ENCODE results near the gene NRL. TPM values are rescaled to one million over a fixed set of nuclear protein-coding genes. Genes with fewer than 3 reads are reported as not detected.

Gene NRL
- total and polyA plus RNA-seq, 9 of the 15 experiments (the other 6 are each of a cell fraction or from before 2014, with no cell fraction given), result 0.07 to 2.7 (median 1.4) TPM; not detected in 1

- H3K9me3 ChIP-seq (replicated peaks; ENCODE audit: control insufficient read depth, insufficient read depth, low read depth, low read length), result no peaks in the 10 kb centered on the region
- POLR2A ChIA-PET, result no interaction called here
- H3K4me2 ChIP-seq (ENCODE audit: insufficient read depth, low read length), result no peak overlapping the region
- WGBS (ENCODE audit: insufficient coverage, low coverage, missing lambda C conversion rate), result 14% methylated on average over 1 of the region's 1 CpG
- TF ChIP-seq FOXA1 (IDR thresholded peaks at IDR 0.05; ENCODE audit: borderline replicate concordance) (no peak), CBFA2T3 (IDR thresholded peaks at IDR 0.05) (no peak), TAF15 (IDR thresholded peaks at IDR 0.05; ENCODE audit: low read depth, low read length) (no peak), SMAD2 (IDR thresholded peaks at IDR 0.05; ENCODE audit: low read depth, low read length) (no peak), ETV1 (tag; conservative IDR thresholded peaks at IDR 0.05; ENCODE audit: low read depth) (no peak), GMEB1 (CRISPR knock-in tag; IDR thresholded peaks at IDR 0.05) (no peak), ETS2 (tag; IDR thresholded peaks at IDR 0.05; ENCODE audit: borderline replicate concordance, poor library complexity, severe bottlenecking) (no peak), ZNF197 (CRISPR knock-in tag; IDR thresholded peaks at IDR 0.05; ENCODE audit: low read depth) (no peak)
- TF ChIP-seq, protein P1, sequence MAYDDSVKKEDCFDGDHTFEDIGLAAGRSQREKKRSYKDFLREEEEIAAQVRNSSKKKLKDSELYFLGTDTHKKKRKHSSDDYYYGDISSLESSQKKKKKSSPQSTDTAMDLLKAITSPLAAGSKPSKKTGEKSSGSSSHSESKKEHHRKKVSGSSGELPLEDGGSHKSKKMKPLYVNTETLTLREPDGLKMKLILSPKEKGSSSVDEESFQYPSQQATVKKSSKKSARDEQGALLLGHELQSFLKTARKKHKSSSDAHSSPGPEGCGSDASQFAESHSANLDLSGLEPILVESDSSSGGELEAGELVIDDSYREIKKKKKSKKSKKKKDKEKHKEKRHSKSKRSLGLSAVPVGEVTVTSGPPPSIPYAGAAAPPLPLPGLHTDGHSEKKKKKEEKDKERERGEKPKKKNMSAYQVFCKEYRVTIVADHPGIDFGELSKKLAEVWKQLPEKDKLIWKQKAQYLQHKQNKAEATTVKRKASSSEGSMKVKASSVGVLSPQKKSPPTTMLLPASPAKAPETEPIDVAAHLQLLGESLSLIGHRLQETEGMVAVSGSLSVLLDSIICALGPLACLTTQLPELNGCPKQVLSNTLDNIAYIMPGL (CRISPR knock-in tag; IDR thresholded peaks at IDR 0.05), result no peak
- no peaks in the 10 kb centered on the region for H3K79me2 ChIP-seq (ENCODE audit: control insufficient read depth, insufficient read depth, low read length)
- FAIRE-seq (no peak), DNase-seq (ENCODE audit: extremely low read depth in 1 of 4, low spot score in 3 of 4) (no peak), ATAC-seq (no peak)
- no peak overlapping the region for H3K27ac ChIP-seq (ENCODE audit: extremely low read depth, low read depth, low read length)
- H3K36me3 ChIP-seq (ENCODE audit: control insufficient read depth, insufficient read depth, low read length), result no peaks in the 10 kb centered on the region
- no peak overlapping the region for H2AFZ ChIP-seq (ENCODE audit: low read depth, low read length)
- no peaks in the 10 kb centered on the region for H3K27me3 ChIP-seq (ENCODE audit: control insufficient read depth in 2 of 2, insufficient read depth in 2 of 2, low read length in 2 of 2)
- no peak overlapping the region for H3K4me3 ChIP-seq
- in situ Hi-C loops (cut with MboI) (loop anchor here (5.0 kb wide), 1 partner anchor 75 kb away; no protein-coding TSS in a partner anchor), intact Hi-C loops (cut with micrococcal nuclease) (no loop called here)
- no TSS peak for BruUV-seq (replicated peaks)
- H4K20me1 ChIP-seq (replicated peaks; ENCODE audit: control insufficient read depth, insufficient read depth, low read length), result no peaks in the 10 kb centered on the region
- H3K9me1 ChIP-seq (ENCODE audit: control insufficient read depth, insufficient read depth, low read length), result no peaks in the 10 kb centered on the region
- no peak overlapping the region; a peak in 1 of 4 replicates for H3K9ac ChIP-seq (ENCODE audit: insufficient read depth in 1 of 2, low read depth in 2 of 2, low read length in 2 of 2)
- H3K4me1 ChIP-seq (replicated peaks in 1 of 2; ENCODE audit: control insufficient read depth in 2 of 2, insufficient read depth in 2 of 2, low read length in 2 of 2), result peaks cover 5 to 8% of the 10 kb centered on the region in 2 experiments
- CTCF ChIA-PET (ENCODE audit: low intra/inter-chr PET ratio), result no interaction called here
Measured at GRCh38 chr14:24087004-24087403, 27.7 kb downstream of the NRL start.
